Stimulated activated CD4-positive, alpha-beta T cell treated with anti-CD3 and anti-CD28 coated beads, TNF-alpha, amount 100 ng/mL, for 48 hours (primary cell): ENCODE results near the gene STRIT1.
"Not testable (repeated sequence)": the region's sequence is repeated elsewhere in the genome, so short reads cannot be mapped to it uniquely, and the experiment has no call there.

Source experiments
- DNase-seq, 3 donors: peaks; one replicate each; pipeline ENCODE4 v3.0.0-alpha.2; 2020; ENCODE audit warnings: low read depth in 3 of 3

Gene STRIT1

DNA sequence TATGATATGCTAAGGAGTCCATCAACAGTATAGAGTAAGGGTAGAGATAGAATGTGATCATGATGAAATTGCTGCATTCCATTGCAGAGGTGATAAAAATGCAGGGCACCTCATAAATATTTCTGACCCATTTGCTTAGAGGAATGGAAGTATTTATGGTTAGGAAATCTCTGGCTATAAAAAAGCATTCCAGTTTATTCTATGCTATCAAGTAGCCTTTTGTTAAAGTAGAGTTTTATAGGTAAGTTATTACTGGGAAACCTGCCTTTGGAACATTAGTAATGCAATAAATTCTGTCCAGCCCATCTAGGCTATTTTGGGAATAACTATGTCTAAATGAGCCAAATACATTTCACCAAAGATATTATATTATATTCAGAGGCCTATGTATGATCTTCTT, 19.8 kb upstream of the STRIT1 start:
- DNase-seq, result no peak

DNA sequence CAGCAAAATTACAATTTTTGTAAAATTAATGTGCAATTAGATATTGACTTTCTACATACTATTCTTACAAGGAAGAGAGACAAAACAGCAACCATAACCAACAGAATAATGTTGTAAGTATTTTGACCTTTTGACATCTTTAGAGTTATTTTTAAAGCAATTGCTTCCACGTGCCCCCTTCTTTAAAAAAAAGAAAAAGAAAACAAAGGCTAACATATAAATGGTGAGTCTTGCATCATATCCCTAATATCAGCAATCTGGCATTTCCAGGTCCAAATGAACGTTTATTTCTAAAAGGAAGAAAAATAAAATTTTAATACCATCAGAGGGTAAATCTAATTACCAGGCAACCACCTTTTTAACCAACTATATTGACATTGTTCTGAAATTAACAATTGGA, 19.3 kb upstream of the STRIT1 start:
- no peak for DNase-seq

DNA sequence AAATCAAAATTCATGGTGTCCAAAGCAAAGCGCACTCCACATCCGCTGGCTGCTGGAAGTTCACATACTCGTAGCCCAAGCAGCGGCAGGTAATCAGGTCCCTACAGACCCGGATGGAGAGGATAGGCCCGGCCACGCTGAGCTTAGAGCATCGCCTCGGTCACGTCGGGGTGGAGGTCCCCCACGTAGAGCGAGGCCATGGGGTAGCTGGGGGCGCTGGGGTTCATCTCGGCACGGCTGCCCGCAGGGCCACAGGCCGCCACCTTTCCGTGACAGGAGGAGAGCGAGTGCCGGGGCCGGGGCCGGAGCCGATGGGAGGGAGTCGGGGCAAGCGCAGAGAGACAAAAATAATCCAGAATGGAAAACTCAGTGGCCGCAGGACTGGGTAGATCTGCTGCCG, 16.1 kb upstream of the STRIT1 start:
- DNase-seq, result no peak

DNA sequence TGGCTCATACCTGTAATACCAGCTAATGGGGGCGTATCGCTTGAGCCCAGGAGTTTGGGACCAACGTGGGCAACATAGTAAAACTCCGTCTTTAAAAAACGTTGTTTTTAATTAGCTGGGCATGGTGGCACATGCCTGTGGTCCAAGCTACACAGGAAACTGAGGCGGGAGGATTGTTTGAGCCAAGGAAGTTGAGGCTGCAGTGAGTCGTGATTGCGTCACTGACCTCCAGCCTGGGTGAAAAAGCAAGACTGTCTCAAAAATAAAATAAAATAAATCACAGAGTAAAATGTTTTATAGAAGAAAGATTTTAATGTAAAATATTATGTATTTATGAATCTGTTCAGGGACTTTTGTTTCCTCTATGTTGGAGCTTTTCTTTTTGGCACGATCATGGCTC, 15.3 kb upstream of the STRIT1 start:
- DNase-seq, result no peak

DNA sequence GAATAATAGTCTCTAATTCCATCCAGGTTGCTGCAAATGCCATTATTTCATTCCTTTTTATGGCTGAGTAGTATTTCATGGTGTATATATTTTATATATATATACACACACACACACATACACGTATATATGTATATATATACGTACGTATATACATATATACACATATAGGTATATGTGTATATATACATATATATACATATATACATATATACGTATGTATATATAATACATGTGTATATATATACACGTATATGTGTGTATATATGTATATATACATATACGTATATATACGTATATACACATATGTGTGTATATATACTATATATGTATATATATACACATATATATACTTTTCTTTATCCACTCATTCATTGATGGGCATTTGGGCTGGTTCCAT, 13.7 kb upstream of the STRIT1 start:
- DNase-seq, result no peak

DNA sequence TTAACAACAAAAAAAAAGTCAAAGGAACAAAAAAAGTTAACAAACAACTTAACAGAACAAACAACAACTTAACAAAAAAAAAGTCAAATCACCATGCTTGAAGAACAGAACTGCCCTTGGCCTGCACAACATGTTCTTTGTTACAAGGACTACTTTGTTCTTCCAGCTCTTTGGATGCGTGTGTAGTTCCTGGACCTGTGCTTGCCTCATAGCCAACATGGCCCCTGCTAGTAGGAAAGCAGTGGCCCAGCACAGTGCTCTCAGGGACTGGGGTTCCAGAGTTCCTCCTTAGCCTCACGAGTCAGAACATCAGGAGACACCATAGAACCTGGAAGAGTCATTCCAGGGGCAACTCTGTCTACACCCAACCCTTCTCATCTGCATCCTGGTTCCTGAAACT, 10.9 kb upstream of the STRIT1 start:
- DNase-seq, result no peak

DNA sequence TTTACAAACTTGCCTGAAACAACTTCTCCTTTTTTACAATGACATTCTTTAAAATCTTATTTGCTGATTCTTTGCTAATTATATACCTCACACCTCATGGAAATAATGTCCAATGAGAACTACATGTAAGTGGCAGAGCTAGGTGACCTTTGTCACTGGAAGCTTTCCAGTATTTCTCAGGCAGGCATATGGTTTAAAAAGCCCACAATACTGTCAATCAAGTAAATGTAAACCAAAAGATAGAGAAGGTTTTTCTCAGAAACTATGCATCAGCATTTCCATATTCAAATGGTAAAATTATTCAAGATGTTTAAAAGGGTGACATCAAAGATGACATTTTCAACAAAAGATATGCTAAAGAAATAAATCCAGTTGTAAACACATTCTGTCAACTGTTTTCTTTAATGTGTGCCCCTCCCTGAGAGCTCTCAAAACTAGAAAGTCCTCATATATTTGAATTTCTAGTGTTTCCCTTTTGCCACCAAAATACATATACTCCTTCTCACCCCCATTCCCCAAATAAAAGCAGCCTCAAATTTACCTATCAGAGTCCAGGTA, 10.1 kb upstream of the STRIT1 start:
- no peak for DNase-seq

DNA sequence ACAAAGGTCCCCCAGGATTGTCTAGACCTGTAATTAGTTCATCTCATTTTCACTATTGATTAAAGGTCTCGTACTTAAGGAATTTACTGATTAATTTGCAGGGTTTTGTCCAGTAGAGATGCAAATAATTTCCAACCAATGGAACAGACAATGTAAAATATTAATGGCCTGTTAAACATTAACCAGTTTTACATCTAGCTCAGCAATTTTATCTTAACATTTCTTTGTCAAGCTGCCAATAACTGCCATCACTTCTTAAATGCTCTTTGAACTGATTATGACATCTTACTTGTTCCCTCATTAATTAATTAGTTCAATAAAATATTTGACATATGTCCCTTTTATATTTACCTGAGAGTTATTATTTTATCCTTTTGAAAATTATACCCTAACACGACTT, 9.4 kb upstream of the STRIT1 start:
- no peak for DNase-seq

DNA sequence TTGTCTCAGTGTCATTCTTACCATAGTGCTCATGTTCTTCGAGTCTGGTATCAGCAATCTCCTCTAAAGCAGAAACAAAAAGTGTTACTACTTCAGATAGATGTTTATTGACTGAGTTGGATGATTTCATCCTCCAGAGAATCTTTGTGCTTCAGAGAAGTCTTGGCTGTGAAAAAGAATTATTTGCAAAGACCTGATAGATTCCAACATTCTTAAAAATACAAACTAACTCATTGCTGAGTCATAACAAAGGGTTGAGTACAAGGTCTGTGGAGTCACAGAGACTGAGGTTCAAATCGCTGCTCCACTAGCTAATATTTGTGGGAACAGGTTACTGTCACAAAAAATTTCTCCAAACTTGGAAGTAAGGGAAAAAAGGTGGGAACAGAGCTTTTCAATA, 9.0 kb upstream of the STRIT1 start:
- no peak for DNase-seq

DNA sequence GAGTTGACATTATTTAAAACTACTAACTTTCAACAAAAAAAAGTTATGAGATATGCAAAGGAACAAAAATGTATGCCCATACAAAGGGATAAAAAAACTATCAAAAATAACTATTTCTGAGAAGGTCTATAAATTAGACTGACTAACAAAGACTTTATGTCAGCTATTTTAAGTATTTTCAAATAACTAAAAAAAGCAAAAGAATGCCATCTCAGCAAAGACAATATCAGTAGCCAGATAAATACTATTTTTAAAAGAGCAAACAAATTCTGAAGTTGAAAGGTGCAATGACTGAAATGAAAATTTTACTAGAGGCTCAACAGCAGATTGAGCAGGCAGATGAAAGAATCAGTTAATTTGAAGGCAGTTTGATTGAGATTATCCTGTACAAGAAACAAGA, 3.6 kb upstream of the STRIT1 start:
- no peak for DNase-seq

DNA sequence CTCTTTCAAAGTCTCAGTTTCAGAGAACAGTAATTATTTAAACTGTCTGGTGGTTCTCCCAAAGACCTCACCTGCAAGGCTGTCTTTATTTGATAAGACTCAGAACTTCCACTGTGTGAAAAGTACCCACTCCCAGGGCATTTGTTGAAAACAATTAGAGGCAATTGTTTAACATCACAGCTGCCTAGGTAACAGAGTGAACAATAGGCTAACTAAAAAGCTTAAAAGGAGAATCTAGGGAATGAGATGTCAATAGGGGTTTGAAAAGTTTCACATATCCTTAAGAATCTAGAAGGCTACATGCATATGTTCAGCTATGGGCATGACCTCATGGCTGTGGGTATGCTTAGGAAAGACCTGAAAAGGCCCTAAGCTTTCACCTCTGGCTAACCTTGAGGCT, 2.9 kb upstream of the STRIT1 start:
- DNase-seq, result no peak

DNA sequence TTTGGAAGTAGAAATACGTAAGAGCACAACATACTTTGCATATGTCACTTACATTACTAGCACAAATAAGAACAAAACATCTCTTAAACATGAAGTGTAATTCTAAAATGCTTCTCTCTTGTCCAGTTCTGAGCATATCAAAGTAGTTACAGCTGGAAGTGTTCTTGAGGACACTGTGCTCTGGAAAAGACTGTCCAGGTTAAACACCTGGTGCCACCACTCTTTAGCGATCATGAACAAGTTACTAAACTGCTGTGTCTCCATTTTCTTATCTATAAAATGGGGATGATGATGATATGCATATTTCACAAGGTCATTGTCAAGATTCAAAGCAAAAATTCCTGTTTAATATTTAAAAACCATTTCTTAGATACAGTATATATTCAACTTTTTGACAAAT, 790 bp downstream of the STRIT1 start:
- no peak for DNase-seq

DNA sequence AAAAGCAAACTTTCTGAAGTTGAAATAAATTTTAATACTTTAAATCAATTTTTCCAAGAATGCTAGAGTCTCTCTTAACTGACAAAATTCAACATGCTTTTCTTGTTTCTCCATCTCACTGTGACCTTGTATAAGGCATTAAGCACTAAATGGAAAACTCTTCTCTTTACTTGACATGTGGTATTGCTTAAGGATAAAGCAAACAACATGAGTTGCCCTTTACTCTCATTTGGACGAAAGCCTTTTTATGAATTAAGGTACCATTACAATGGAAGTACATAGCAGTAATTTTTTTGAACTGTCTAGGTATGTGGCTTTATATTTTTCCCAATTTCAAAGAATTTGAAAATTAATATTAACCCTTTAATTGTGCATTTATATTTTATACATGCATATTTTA, 1.4 kb downstream of the STRIT1 start:
- no peak for DNase-seq

DNA sequence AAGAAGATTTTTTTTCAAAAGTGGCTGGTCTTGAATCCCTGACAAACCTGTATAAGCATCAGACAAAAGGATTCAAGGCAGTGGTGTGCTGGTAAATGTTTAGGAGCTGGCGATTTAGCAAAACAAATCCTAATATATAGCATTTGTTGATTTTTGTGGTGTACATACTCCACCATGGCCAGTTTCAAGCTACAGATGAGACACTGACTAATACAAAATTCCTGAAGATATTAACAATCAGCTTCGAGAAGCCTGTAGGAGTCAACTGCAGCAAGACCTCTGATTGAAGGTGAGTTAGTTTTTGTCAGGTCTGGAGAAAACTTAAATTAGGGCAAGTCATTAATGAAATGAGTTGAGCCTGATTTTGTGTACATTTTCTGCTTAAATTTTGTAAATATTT, 6.7 kb downstream of the STRIT1 start:
- no peak for DNase-seq

DNA sequence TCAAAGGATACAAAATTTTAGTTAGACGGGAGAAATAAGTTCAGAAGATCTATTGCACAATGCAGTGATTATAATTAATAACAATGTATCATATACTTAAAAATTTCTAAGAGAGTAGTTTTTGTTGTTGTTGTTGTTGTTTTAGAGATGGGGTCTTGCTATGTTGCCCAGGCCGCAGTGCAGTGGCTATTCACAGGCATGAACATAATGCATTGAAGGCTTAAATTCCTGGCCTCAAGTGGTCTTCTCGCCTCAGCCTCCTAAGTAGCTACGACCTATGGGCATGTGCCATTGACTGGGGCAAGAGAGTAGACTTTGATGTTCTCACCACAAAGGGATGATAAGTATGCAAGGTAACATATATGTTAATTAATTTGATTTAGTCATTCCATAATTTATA, 7.5 kb downstream of the STRIT1 start:
- DNase-seq, result no peak

DNA sequence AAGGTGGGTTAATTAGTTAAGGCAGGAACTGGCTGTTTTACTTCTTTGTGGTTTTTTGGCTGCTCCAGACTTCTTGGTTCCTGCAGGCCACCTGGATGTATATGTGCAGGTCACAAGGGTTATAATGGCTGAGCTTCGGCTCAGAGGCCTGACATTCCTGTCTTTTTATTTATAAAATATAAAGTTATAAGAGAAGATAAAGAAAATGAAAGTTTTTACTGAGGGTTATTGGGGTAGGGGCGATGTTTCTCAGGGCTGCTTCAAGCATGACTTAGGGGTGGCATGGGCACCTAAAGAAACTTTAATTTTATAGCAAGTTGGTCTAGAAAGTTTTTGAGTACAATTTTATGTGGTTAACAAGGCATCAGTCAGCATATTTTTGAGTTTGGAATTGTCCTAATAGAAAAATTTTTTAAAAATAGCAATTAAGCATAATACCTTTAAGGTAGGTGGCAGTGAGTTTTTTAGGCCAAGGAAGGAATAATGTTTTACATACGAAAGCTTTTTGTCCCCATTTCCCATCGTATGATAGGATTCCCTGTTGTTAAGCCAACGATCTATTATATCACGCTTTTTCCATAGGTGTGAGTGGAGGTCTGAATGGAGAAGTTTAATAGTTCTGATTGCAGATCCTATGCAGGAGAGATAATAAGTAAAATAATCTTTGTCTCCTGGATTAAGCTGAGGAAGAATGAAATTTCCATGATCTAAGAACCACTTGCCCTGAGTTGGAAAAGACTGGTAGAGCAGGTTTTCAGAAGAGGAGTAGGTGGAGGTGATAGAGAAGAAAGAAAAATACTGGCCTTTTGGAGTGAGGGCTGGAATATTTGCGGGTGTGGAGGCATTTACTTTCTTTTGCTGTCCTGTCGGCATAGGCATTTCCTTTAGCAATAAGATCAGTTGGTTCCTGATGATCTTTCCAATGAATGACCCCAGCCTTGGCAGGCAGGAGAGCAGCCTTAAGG, 10.1 kb downstream of the STRIT1 start:
- no peak for DNase-seq

DNA sequence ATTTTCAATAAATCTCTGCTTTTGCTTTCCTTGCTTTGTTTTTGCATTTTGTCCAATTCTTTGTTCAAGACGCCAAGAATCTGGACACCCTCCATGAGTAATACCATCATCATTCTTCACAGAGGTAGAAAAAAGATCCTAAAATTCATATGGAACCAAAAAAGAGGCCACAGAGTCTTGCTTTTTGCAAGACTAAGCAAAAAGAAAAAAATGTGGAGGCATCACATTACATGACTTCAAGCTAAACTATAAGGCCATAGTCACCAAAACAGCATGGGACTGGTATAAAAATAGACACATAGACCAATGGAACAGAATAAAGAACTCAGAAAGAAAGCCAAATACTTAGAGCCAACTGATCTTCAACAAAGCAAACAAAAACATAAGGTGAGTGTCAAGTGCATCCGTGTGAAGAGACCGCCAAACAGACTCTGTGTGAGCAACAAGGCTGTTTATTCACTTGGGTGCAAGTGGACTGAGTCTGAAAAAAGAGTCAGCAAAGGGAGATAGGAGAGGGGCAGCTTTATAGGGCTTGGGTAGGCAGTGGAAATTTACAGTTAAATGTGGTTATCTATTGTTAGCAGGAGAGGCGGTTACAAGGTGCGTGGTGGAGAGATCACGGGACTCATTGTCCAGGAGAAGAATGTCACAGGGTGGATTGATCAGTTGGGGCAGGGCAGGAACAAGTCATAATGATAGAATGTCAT, 10.9 kb downstream of the STRIT1 start:
- DNase-seq, result no peak

DNA sequence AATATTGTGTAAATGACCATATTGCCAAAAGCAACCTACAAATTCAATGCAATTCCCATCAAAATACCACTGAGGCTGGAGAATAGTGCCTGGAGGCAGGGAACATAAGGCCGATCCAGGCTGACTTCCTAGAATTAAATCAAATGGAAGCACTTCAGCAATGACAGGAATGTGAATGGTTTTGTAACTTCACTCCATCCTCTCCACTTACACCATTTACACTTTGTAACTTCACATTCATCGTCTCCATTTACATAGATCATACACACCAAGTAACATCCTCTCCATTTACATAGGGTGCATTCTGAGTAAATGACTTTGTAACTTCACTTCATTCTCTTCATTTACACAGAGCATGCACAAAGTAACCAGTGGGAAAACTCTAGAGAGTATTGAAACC, 11.6 kb downstream of the STRIT1 start:
- no peak for DNase-seq

DNA sequence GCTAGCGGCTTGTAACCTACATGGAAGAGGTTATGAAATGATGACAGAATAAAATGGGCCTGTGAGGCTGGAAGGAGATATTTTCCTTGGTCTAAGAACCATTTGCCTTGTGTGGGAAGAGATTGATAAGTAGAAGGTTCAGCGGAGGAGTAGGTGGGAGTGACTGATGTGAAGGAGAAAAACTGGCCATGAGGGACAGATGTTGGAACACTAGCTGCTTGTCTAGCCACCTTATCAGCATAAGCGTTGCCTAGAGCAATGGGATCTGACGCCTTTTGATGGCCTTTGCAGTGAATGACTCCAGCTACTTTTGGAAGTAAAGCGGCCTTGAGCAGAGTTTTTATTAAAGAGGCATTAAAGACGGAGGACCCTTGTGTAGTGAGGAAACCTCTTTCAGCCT, 17.4 kb downstream of the STRIT1 start:
- DNase-seq, result not testable (repeated sequence)

DNA sequence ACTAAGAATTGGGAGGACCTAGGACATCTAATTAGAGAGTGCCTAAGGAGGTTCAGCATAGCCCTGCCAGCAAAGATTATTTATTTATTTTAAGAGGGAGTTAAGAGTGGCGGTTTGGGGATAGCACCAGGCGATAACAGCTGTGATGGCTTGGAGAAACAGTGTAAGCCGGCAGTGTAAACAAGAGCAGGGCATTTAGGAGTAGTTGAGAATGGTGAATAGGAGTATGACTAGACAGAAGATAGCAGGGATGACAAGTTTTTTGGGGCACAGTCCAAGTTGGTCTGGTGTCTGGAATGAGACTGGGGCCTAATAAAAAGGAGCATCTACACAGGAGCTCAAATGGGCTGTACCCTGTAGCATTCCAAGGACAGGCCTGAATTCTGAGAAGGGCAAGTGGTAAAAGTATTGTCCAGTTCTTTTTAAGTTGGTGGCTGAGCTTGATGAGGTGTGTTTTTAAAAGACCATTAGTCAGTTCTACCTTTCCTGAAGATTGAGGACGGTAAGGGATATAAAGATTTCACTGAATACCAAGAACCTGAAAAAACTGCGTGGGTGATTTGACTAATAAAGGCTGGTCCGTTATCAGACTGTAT, 18.2 kb downstream of the STRIT1 start:
- not testable (repeated sequence) for DNase-seq

DNA sequence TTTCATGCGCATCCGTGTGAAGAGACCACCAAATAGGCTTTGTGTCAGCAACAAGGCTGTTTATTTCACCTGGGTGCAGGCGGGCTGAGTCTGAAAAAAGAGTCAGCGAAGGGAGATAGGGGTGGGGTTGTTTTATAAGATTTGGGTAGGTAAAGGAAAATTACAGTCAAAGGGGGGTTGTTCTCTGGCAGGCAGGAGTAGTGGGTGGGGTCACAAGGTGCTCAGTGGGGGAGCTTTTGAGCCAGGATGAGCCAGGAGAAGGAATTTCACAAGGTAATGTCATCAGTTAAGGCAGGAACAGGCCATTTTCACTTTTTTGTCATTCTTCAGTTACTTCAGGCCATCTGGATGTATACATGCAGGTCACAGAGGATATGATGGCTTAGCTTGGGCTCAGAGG, 19.0 kb downstream of the STRIT1 start:
- not testable (repeated sequence) for DNase-seq

DNA sequence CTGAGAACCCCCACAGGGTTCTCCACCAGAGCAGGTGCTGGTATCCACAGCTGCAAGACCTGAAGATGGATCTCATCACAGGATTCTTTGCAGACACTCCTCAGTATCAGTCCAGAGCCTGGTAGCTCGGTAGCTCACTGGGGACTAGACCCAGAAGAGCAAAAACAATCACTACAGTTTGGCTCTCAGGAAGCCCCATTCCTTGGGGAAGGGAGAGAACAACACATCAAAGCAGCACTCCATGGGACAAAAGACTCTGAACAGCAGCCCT, 22.2 kb downstream of the STRIT1 start:
- no peak for DNase-seq
